HG02798 (cell line): ENCODE data around the gene CENPV.

Source experiments
- ATAC-seq: cut with Tn5 transposase; IDR thresholded peaks from one replicate; pipeline ENCODE4 v1.9.1; 2021; ENCODE audit warnings: mild to moderate bottlenecking; ENCODE audit not compliant: unreplicated experiment, poor library complexity

CENPV gene

DNA sequence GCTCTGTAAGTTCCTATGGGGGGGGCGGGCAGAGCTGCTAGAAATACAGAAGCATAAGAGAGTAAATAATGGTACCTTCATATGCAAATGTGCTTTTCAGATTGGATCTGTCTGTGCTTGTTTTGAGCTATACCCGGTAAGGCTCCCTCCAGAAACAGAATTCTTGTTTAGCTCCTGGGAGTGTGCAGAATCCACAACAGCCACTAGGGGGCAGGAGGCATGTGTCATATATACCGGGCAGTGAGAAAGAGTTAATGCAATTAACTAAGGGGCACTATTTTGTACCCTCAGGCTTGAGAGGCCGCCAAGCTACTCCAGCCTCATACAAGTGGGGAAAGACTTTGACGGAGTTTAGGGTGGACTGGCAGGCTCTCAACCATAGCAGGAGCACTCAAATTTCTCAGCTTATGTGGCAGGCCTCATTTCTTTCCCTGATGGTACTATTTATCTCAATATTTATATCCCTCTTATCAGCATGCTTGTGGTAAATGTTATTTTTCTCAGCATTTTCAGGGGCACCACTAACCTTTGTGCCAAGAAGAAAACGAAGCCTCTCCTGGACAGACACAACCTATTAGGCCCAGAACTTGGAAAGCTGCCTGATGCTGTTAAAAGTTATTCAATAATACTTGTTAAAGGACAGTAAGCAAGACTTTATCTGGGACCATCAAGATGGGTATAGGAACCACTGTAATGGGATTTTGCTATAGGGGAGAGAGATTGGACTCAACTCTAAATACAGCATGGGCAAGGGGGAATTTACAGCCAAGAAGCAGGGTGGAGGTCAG, 10.7 kb upstream of the CENPV start:
- peak; percentile 83 for ATAC-seq

DNA sequence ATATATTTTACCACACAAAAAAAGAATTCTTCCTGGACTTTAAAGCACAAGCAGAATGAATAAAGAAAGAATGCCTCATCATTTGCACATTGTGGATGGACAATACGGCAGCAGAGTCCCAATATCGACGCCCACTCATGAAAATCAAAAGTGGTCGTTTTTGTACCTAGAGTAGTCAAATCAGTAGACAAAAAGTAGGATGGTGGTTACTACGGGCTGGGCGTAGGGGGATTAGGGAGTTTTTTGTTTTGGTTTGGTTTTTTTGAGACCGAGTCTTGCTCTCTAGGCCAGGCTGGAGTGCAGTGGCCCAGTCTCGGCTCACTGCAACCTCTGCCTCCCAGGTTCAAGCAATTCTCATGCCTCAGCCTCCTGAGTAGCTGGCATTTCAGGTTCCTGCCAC, 8.6 kb upstream of the CENPV start:
- no peak for ATAC-seq

DNA sequence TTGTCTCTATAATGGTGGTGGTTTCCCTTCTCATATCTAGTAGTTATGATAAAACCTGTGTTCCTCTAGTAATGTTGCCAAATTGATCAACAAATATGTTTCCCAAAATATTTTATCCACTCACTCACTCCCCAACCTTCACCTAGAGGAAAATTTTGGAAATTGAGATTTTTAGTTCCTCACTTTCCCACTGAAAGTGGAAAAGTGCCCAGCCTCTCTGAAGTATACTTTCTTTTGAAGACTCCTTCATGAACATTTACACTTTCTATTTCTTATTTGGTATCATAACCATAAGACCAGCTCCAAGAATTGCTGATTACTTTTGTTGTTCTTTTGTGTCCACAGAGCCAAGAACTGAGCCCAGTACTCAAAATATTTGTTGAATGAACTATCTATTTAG, 5.1 kb upstream of the CENPV start:
- no peak for ATAC-seq

DNA sequence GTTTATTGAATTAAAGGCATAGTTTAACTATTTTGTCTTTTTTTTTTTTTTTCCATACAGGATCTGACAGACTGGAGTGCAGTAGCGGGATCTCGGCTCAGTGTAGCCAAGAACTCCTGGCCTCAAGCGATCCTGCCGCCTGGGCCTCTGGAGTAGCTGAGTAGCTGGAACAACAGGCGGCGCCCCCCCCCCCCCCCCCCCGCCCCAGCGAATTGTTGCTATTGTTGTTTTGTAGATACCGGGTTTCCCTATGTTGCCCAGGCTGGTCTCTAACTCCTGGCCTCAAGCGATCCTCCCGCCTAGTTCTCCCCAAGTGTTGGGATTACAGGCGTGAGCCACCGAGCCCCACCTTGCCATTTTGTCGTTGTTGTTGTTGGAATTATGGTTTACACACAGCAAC, 1.3 kb upstream of the CENPV start:
- no peak for ATAC-seq

DNA sequence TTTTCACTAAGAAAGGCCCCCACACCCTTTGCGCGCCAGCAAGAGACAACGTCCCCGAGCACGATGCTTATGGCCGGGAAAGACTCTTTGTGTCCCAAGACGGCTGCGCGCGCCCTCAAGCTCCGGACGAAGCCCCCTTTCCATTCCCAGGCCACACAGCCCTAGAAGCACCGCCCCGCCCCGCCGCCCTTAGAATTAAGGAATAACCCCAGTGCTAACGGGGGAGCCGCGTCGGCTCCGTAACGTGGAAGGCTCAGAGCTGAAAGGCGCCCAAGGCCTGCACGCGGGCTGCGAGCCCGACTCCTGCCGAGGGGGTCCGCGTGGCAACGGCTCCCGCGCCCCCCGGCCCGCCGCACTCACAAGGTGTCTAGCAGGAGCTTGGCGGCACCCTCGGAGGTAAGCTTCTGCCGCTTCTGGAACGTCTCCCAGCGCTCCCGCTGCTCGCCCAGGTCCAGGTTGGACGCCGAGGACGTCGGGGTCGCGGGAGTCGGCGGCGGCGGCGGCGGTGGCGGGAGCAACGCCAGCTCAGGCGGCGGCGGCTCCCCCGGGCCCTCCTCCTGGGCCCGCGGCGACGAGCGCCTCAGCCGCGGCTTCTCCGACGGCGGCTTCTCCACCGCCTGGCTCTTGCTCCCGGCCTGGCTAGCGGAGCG, 477 bp downstream of the CENPV start:
- ATAC-seq = peak; percentile 51

DNA sequence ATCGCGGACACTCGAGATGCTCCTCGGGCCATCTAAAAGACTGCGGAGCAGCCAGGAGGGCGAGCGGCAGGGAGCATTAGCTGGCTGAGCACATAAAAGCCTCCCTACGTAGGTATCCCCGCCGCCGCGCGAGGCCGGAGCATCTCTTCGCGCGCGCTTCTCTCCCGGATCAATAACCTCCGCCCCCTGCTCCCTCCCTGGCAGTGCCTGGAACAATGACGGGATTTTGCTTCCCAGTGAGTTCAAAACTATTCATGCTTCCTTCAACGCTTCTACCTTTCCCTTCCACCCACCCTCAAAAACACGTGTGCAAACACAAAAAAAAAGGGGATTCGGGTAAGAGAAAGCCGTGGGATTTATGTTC, 984 bp downstream of the CENPV start:
- no peak for ATAC-seq

DNA sequence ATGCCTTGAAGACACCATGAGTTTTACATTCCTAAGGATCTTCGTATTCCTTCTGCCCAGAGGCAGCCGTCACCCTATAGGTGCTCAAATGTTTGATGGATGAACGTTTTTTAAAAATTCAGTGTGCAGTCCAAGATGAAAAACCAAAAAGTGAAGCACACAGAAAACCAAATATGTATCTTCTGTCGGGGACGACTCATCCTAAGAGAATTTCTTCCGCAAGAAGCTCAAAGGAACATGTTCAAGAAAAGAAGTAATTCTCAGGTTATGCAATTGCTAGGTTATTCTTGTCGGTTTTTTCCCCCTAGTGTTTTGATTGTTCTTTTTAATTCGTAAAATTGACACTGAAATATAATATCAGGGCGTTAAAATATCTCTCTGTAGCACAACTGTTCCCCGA, 1.4 kb downstream of the CENPV start:
- ATAC-seq = no peak

DNA sequence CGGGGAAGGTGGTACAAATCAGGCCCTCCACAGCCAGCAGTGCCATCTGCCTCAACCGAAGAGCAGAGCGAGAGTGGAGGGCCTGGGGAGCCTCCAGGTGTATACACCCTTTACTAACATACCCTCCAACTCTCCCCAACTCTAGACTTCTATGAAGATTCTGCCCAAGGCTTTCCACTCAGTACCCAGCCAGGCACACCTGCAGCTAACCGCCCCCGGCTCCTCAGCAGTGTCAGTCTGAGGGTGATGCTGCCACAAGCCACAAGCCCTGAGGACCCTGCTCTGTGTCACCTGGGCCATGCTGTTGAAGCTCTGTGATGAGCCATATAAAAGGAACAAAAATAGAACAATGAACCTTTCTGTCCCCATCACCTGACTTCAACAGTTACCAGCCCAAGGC, 3.8 kb downstream of the CENPV start:
- ATAC-seq = no peak

DNA sequence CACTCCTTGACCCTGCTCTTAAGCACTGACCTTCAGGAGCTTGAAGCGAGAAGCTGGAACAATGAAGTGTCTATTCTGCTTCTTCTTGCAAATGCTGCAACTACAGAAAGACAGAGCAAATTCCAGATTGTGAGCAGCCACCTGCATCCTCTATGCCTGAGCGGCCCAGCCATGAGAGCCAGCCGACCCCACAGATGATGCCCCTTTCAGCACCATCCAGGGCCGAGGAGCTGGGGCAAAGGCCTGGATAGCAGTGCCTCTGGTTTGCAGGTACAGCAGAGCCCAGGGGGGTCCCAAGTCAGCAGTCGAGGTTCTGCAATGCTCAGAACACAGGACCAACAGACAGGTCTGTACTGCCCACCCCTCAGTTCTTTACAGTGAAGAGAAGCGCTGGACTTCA, 4.7 kb downstream of the CENPV start:
- no peak for ATAC-seq

DNA sequence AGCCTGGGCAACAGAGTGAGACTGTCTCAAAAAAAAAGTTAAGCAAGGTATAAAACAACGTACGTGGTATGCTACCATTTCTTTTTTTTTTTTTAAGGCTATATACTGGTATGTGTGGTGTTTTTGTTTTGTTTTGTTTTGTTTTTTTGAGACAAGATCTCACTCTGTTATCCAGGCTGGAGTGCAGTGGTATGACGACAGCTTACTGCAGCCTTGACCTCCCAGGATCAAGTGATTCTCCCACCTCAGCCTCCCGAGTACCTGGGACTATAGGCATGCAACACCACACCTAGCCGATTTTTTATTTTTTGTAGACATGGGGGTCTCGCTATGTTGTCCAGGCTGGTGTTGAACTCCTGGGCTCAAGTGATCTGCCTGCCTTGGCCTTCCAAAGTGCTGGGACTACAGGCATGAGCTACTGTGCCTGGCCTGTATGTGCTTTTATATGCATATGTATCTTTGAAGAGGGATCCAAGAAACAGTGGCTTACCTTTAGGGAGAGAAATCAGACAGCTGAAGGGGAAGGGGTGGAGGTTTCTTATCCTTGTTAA, 6.5 kb downstream of the CENPV start:
- ATAC-seq = no peak

DNA sequence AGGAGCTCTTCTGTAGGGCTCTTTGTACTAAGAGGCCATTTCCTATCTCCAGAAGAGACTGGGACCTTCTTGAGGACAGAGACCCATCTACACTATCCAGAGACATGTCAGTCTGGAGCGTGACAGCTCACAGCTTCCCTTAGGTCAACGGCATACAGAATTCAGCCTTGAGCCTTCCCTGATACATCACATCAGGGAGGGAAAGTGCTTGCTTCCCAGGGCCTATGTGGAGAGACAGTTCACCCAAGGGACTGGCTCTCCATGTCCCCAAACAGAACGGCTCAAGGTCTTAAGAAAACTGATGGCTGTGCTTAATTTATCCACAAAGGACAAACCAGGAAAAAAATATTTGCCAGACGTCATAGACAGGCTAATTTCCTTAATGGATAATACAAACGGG, 7.7 kb downstream of the CENPV start:
- no peak for ATAC-seq

DNA sequence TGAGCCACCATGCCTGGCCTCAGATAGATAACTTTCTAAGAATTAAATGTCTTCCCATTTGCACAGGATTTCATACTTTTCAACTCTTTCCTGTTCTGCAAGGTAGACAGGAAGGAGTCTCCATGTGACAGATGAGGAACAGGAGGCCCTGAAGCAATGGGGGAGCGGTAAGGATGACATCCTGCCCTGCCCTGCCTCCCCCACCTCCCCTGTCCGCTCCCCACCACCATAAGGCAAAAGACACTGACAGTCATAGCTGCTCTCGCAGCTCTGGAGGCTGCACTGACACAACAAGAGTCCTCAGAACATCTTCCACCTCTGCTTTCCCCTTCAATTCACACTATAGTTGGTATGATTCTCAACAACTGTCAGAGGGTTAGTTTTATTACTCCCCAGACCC, 9.7 kb downstream of the CENPV start:
- ATAC-seq = no peak

DNA sequence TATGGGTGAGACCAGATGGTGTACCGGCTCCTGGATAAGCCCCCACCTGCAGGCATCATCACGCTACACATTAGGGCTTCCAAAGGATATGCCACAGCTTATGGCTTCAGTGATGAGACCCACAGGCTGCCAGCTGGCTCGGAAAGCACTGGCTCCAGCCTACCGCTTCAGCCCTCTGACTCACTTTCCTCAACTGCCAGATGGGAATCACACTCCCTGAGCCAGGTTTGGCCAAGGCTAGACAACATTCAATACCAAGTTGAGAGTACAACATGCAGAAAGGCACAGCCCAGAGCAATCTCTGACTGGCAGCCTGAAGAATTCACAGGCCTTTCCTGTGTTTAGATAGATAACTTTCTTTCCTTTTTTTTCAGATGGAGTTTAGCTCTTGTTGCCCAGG, 10.3 kb downstream of the CENPV start:
- ATAC-seq = no peak

DNA sequence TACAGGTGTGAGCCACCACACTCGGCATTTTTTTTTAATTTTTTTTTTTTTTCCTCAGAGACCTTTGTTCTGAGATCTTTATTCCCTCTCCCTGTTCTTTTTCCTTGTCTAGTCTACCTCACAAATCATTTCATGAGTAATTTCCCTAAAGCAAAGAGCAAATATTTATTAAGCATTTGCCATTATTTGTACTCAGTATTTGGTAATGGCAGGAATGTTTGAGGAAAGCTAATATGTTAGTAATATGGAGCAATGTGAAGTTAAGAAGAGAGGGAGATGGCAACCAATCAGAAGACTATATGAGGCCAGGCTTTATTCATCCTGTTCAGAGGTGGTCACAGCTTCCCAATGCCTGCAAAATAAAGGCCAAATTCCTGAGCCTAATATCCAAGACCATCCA, 13.3 kb downstream of the CENPV start:
- ATAC-seq = no peak

DNA sequence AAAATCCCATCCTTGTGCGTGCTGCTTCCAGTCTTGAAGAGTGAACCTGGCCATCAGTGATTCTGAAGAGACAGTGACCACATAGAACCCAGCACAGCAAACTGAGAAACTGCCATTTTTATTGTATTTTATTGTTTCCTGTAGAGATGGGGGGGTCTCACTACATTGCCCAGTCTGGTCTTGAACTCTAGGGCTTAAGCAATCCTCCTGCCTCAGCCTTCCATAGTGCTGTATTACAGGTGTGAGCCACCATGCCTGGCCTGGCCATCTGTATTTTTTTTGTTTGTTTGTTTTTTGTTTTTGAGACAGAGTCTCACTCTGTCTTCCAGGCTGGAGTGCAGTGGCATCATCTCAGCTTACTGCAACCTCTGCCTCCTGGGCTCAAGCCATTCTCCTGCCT, 13.9 kb downstream of the CENPV start:
- no peak for ATAC-seq

DNA sequence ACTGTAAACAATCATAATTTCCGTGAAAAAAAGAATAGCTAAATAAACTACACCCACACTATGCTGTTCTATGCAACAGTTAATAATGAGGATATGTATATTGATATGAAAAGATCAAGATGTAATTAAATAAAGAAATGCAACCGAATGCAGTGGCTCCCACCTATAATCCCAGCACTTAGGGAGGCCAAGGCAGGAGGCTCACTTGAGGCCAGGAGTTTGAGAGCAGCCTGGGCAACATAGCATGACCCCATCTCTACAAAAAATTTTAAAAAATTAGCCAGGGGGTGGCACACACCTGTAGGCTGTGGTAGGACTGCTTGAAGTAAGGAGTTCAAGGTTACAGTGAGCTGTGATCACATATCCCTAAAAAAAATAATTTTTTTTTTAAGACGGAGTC, 14.9 kb downstream of the CENPV start:
- no peak for ATAC-seq

DNA sequence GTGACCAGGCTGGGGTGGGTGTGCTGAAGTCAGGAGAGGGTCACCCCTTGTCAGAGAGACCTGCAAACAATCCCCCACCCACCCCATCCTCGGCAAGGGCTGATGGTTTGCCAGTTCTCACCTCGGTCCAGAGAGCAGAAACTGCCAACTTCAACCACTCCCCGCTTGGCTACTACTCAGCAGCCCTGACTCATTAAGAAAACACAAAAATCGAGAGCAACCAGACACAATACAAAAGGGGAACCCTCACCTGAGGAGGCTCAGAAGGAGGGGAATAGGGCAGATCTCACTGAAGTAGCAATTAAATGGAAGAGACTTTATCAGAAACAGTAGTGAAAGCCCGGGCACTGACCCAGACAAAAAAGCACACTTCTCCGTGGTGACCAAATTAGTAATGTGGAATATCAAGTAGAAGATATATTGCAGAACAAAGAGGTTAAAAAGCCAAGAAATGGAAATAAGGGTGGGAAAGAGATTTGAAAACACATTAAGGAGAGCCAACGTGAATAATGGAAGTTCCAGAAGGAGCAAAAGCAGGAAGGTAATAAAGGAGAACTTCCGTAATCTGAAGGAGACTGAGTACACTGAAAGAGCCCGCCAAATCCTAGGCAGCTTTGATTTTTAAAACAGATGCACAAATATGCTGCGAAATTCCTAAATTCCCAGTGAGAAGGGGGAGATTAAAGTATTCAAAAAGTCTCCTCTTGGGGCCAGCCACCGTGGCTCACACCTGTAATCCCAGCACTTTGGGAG, 23.6 kb downstream of the CENPV start:
- no peak for ATAC-seq

DNA sequence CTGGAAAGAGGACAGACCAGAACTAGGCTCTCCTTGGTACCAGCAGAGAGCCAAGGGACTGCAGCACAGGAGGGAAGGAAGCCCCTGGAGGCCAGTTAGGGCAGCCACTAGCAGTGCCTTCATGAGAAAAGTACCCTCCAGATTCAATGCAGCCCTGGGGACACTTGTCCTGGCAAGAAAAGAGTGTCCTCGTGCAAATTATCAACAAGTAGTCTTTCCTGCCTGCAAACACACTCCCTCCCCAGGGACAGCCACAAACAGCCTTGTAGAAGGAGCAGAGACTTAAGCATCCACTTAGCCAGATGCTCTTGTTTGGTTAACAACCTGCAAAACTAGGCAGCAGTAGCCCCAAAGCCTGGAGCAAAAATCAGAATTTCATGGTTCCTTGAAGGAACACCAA, 24.3 kb downstream of the CENPV start:
- ATAC-seq = no peak

DNA sequence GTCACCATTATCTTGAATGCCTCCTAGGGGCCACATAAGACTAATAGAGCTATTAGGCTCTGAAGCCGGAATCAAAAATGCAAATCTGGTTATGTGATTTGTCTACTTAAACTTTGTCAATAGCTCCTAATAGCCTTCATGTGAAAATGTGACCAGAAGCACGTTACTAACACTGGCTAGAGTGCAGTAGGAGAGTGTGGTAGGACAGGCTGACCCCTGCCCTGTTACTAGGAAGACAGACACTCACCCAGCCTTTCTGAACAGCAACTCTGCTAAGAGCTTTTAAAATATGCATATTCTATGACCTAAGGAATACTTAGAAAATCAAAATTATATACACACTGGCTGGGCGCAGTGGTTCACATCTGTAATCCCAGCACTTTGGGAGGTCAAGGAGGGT, 26.3 kb downstream of the CENPV start:
- ATAC-seq = no peak

DNA sequence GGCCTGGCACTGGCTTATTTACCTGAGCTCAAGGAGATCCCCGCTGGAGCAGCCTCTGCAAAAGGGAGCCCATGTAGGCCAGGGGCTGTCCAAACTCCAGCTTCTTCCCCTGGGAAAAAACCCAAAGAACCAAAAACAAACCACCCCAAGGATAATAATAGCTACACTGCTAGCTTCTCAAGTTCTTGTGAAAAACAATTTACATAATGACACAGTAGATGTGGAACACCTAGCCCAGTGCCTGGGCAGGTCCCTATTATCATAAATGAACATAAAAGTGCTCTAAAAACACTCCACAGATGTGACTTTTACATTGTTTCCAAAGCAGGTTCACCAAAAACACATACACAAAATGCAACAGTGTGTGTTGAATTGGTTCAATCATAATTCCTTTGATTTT, 27.3 kb downstream of the CENPV start:
- ATAC-seq = no peak

DNA sequence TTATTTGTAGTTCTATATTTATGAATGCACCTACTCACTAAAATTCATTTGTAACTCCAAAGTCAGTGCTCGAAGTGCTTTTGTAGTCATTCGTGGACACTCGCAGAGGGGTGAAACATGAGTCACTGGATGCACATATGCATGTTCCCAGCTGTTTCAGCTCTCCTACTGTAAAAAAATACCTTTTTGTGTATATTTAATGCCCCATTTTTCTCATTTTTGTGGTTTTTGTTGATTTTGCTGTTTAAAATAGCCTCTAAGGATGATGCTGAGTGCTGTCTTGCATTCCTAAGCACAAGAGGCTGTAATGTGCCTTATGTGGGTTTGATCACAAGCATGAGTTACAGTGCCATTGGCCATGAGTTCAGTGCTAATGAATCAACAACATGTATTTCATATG, 30.6 kb downstream of the CENPV start:
- ATAC-seq = no peak
